D341Med (cell line): ENCODE results near the gene IL17RA.

Experiments used
- DNase-seq: peaks from one replicate; pipeline ENCODE4 v3.0.0; 2012; ENCODE audit warnings: low spot score

IL17RA gene

GRCh38 chr22:17106785-17107546 is 22.2 kb downstream of the IL17RA start:
- no peak for DNase-seq

- no peak for DNase-seq
Observed at GRCh38 chr22:17107547-17107810, 22.7 kb downstream of the IL17RA start.

DNA sequence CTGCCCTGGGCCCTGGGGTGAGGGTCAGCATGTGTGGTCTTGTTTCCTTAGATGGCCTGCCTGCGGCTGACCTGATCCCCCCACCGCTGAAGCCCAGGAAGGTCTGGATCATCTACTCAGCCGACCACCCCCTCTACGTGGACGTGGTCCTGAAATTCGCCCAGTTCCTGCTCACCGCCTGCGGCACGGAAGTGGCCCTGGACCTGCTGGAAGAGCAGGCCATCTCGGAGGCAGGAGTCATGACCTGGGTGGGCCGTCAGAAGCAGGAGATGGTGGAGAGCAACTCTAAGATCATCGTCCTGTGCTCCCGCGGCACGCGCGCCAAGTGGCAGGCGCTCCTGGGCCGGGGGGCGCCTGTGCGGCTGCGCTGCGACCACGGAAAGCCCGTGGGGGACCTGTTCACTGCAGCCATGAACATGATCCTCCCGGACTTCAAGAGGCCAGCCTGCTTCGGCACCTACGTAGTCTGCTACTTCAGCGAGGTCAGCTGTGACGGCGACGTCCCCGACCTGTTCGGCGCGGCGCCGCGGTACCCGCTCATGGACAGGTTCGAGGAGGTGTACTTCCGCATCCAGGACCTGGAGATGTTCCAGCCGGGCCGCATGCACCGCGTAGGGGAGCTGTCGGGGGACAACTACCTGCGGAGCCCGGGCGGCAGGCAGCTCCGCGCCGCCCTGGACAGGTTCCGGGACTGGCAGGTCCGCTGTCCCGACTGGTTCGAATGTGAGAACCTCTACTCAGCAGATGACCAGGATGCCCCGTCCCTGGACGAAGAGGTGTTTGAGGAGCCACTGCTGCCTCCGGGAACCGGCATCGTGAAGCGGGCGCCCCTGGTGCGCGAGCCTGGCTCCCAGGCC is 23.7 kb downstream of the IL17RA start:
- peak; percentile 30 for DNase-seq

DNA sequence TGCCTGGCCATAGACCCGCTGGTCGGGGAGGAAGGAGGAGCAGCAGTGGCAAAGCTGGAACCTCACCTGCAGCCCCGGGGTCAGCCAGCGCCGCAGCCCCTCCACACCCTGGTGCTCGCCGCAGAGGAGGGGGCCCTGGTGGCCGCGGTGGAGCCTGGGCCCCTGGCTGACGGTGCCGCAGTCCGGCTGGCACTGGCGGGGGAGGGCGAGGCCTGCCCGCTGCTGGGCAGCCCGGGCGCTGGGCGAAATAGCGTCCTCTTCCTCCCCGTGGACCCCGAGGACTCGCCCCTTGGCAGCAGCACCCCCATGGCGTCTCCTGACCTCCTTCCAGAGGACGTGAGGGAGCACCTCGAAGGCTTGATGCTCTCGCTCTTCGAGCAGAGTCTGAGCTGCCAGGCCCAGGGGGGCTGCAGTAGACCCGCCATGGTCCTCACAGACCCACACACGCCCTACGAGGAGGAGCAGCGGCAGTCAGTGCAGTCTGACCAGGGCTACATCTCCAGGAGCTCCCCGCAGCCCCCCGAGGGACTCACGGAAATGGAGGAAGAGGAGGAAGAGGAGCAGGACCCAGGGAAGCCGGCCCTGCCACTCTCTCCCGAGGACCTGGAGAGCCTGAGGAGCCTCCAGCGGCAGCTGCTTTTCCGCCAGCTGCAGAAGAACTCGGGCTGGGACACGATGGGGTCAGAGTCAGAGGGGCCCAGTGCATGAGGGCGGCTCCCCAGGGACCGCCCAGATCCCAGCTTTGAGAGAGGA is 24.5 kb downstream of the IL17RA start:
- DNase-seq = peak; percentile 26

- DNase-seq = no peak
Observed at GRCh38 chr22:17109976-17110375, 25.2 kb downstream of the IL17RA start.

GRCh38 chr22:17110791-17111550 is 26.2 kb downstream of the IL17RA start:
- peak; percentile 6 for DNase-seq

DNA sequence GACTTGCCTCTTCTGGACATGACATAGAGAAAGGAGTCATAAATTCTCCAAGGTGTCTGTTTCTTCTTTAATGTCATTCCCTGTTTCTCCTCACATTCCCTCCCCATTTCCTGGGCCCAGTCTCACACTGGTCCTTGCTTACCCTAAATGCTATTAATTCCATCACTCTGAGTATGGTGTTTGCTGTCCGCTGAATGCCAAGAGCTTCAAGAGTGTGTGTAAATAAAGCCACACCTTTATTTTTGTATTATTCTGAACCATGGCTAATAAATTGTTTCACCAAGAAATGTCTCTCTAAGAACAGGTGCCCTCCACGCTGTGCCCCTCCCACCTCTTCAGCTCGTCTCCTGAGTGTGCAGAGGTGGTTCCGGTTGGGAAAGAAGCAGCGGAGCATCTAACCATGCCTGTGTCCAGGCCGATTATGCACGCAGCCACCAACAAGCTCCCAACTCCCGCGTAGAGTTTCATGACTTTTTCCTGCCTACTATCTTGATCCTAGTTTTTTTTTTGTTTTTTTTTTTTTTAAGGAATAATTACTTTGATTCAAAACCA is 27.8 kb downstream of the IL17RA start:
- no peak for DNase-seq

DNA sequence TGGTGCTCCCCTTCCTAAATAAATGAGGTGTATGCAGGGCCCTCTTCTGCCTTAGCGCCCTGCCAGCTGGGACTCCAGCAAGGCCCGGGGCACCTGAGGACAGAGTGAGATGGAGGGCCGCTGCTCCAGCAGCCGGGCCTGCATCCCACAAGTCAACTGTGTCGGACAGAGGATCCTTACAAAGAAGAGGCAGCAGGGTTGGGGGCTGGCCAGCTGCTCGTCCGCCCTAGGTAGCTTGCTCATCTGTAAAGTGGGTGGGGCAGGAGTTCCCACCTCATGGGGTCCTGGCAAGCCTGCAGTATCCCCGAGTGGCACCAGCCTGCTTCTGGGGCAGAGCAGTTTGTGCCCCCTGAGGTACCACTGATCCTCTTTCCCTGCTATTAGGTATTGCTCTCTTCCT is 28.8 kb downstream of the IL17RA start:
- no peak for DNase-seq

DNA sequence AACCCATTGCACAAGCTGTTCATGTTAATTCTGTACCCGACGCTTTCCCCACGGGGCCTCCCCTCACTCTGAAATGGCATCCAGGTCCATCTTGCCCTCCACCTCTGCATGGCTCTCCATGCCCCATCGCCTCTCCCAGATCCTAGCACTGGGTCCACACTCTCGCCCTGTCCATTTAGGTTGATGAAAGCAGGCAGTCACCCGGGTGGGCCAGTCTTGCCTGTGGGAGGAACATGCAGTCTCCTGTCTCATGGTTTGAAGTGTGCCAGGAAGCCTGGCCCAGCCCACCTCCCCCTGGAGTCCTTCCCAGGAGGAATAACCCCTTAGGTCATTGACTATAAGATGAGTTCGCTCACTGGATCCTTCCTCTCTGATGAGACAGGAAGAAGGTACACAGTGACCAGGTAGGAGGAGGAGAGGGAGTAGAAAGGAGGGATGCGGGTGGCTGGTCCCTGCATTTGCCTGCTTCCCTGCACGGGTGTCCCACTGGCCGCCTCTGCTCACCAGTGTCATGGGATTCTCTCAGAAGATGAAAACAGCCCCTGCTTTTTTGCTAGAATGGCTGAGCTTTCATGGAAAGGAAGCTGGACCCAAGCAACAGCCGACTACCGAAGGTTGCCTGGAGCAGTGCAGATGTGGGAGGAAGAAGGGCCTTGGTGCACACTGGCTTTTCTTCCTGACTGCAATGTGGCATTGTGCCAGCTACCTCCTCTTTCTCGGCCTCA is 29.5 kb downstream of the IL17RA start:
- no peak for DNase-seq

DNA sequence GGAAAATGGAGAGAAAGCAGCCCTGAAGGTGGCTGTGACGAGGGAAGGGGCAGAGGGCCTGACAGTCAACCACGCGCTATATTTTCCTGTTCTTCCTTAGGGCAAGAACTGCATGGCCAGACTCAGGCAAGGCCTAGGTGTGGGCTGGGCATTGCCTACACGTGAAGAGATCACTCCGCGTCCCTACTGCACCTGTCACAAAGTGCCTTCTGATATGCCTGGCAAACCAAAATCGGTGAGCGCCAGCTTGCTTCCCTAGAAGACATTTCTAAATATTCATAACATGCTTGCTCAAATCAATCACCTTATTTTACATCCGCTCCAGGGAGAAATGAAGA is 30.1 kb downstream of the IL17RA start:
- no peak for DNase-seq

DNA sequence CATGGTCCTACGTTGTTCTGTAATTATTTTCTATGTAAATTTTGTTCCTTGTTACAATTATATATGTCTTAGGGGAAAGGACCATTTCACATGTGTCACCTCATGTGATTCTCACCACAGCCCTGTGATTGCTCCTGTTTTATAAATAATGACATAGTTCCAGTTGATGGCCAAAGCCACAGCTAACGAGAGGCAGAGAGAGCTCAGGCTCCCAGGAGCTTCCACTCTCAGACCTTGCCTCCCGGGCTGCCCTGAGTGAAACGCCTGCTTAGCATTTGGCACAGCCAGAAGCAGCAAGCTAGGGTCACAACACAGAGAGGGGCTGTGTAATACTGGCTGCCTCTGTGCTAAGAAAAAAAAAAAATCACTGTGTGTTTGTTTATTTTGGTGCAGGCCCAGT is 30.4 kb downstream of the IL17RA start:
- DNase-seq = no peak

GRCh38 chr22:17115945-17116565 is 31.3 kb downstream of the IL17RA start:
- DNase-seq = no peak

DNA sequence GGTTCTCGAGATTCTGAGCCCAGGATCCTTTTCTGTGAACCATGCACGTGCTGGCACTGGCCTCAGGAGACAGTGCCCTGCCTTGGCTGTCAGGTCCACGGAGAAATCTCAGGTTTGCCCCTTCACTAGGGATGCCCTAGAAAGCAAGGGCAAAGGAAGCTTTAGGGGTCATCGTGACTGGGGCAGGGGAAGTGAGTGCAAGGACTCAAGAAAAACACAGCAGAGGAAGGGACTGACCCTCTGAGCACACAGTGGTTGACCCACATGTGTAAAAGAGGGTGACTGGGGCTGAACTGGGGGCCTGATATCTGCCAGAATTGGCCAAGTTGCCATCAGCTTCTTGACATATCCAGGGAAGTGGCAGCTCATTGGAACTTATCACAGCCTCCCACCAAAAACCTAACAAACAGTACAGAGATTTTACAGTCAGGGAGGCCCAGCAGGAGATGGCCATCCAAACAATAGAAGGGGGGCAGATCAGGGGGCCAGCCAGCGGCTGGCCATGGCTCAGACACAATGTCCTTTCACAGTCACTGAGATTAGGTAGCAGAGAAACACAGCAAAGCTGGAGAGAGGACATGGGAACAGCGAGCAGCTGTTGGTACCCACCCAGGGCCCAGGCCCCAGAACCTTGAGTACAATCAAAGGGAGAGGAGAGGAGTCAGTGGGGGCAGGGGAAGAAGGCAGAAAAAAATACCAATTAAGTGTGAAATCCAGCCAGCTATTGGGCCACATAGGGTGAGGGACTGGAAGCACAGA is 32.0 kb downstream of the IL17RA start:
- no peak for DNase-seq

DNA sequence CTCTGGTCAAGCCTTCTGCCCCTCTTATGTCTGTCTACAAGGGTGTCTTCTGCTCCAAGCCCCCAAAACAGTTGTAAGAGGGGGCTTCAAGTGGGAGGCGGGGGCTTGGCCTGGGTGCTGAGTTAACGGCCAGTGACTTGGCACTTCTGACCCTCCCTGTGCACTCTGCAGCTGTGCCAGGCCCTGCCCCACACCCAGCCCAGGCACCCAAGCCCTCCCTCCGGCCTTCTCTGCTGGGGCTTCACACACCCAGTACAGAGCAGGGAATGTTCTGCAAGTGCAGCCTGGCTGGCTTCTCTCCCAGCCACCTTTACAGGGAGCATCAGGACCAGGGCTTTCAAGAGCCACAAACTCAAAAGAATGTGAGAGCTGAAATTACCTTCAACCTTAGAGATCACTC is 32.6 kb downstream of the IL17RA start:
- no peak for DNase-seq

- no peak for DNase-seq
Observed at GRCh38 chr22:17117890-17118289, 33.1 kb downstream of the IL17RA start.

- no peak for DNase-seq
Observed at GRCh38 chr22:17118342-17118741, 33.5 kb downstream of the IL17RA start.

- peak; percentile 67 for DNase-seq
Observed at GRCh38 chr22:17119481-17120202, 34.8 kb downstream of the IL17RA start.

DNA sequence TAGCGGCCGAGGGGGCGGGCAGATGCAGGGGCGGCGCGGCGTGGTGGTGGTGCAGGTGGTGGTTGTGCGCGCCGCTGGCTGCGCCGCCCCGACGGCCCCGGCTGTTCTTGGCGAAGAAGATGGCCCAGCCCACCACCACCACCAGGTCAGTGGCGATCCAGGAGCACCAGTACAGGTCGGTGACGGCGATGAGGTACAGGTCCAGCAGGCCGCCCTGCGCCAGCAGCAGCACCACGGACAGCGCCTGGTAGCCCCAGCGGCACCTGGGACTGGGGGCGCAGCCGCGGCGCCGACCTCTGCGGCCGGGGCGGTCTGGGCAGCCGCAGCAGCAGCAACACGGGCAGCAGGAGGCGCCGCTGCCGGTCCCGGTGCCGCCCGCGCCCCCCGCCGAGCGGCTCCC is 35.5 kb downstream of the IL17RA start:
- DNase-seq = no peak

- peak; percentile 82 for DNase-seq
Observed at GRCh38 chr22:17120711-17121232, 36.0 kb downstream of the IL17RA start.
